Effector memory CD4-positive, alpha-beta T cell (primary cell): ENCODE data around the gene CSTB.
A peak's percentile ranks its signal among the peaks of the same experiment; 100 is the strongest.

Source experiments
- DNase-seq, 3 donors: peaks; one replicate each; pipeline ENCODE4 v3.0.0-alpha.2; 2020
- H3K27ac ChIP-seq: 2 replicates; pipeline ENCODE4 v1.7.0; 2013; ENCODE audit warnings: mild to moderate bottlenecking, low read length, moderate library complexity; ENCODE audit not compliant: insufficient read depth, poor library complexity, severe bottlenecking
- H3K27me3 ChIP-seq: replicated peaks from 2 replicates; pipeline ENCODE4 v1.7.0; 2013; ENCODE audit warnings: mild to moderate bottlenecking, low read length; ENCODE audit not compliant: insufficient read depth, control insufficient read depth, poor library complexity, severe bottlenecking
- H3K36me3 ChIP-seq: 2 replicates; pipeline ENCODE4 v1.7.0; 2013; ENCODE audit warnings: mild to moderate bottlenecking, low read length, moderate library complexity; ENCODE audit not compliant: control insufficient read depth, insufficient read depth
- H3K4me1 ChIP-seq: 2 replicates; pipeline ENCODE4 v1.7.0; 2013; ENCODE audit warnings: low read length, mild to moderate bottlenecking; ENCODE audit not compliant: control insufficient read depth, insufficient read depth, poor library complexity, severe bottlenecking
- H3K4me3 ChIP-seq: 2 replicates; pipeline ENCODE4 v1.7.0; 2013; ENCODE audit warnings: low read length, low read depth, mild to moderate bottlenecking; ENCODE audit not compliant: insufficient read depth, poor library complexity, severe bottlenecking
- H3K9me3 ChIP-seq: 2 replicates; pipeline ENCODE4 v1.7.0; 2013; ENCODE audit warnings: mild to moderate bottlenecking, low read length, moderate library complexity; ENCODE audit not compliant: control insufficient read depth

CSTB gene

DNA sequence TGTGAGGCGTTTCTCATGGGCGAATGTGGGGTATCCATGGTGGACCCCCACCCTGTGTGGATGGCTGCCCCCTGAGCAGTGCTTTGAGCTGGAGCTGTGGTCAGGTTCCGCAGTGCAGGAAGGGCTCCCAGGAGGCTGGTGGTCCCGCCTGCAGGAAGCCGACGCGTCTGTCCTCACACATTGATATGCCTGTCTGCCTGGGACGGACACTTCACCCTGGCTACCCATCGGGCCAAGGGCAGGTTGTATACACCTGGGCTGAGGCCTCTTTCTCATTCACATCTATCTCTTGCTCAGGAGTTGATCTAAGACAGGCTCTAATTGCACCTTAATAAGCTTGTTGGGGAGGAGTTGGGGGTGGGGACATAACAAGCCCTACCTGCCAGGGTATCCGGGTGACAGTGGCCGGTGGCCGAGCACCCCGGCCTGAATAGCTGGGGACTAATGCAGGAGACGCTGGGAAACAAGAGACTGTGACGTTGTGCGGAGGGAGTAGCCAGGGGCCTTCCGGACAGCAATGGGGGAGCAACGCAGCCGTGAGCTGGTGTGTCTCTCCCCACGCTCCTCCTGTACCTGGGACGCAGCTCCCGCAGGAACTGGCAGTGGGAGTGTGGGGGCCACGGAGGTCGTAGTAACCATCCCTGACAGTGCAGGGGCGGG, 35.5 kb downstream of the CSTB start:
- DNase-seq: peak in 1 of 3 donors; percentile 65
- Histone ChIP-seq H3K27me3 (no peaks in the 10 kb centered on the region), H3K4me3 (no peak overlapping the region), H3K4me1 (no peaks in the 10 kb centered on the region), H3K27ac (no peak overlapping the region), H3K9me3 (no peaks in the 10 kb centered on the region), H3K36me3 (peaks cover 15% of the 10 kb centered on the region)

DNA sequence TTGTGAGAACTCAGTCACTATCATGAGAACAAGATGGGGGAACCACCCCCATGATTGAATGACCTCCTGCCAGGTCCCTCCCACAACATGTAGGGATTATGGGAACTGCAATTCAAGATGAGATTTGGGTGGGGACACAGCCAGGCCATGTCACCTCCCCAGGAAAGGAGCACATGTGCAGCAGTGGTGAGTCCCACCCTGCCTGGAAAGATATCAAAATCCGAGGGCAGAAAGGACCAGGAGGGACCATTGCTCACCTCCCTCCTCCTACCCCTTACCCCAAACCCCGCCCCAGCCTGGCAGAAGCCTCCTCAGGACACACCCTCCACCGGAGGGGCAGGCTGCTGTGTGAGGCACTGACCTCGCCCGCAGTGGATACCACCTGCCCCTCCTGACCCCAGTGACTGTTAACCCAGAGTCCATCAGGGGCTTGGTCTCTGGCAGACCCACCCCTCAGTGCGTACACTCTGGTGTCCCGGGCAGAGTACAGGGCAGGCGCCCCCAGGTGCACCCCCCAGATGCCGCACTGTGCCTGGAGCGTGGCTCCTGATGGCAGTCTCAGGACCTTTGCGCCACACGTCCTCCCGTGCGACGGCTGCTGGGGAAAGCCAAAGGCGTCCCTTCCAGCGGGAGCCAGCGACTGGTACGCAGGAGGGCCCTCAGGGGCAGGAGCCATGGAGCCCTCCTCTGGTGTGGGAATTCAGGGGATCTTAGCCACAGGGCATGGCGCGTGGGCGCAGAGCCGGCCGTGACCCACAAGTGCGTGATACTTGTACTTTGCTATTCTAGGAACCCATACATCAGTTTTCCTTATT, 36.3 kb downstream of the CSTB start:
- Histone ChIP-seq H3K27ac (no peak overlapping the region), H3K4me1 (no peaks in the 10 kb centered on the region), H3K9me3 (no peaks in the 10 kb centered on the region), H3K4me3 (no peak overlapping the region), H3K27me3 (no peaks in the 10 kb centered on the region), H3K36me3 (peaks cover 14% of the 10 kb centered on the region)
- DNase-seq: no peak

DNA sequence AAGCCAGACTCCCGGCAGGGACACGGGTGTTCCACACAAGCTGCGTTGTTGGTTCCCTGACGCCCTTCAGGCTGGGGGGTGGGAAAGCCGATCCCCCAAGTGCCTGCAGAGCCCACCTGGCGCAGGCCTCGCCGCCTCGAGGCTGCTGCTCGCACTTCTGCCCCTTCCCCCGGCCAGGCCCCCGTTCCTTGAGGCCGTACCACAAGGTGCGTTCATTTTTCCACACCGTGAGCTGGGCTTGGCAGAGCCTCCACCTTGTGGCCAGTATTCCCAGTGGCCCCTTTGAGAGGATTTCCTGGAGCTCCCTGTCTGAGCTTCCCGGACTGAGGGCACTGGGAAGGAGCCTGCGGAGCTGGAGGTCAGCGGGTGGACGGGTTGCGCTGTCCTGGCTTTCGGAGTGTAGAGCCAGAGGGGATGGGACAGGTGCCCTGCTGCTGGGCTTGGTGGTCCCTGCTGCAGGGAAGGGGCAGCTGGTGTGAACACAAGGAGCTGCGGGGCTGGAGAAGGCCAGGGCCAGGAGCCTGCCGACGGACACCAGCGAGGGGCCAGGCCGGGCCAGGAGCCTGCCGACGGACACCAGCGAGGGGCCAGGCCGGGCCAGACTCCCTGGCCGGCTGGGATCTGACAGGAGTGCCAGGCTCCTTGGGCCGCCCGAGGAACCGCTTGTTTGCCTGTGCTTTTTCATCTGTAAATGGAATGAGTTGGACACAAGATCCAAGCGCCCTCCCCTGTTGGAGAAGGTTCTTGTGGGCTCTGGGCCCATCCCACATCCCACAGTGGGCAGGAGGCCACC, 38.8 kb downstream of the CSTB start:
- H3K27me3 ChIP-seq: no peaks in the 10 kb centered on the region
- no peak overlapping the region for H3K27ac ChIP-seq
- no peak for DNase-seq
- H3K4me1 ChIP-seq: no peaks in the 10 kb centered on the region
- peaks cover 3% of the 10 kb centered on the region for H3K36me3 ChIP-seq
- H3K4me3 ChIP-seq: no peak overlapping the region
- H3K9me3 ChIP-seq: no peaks in the 10 kb centered on the region

DNA sequence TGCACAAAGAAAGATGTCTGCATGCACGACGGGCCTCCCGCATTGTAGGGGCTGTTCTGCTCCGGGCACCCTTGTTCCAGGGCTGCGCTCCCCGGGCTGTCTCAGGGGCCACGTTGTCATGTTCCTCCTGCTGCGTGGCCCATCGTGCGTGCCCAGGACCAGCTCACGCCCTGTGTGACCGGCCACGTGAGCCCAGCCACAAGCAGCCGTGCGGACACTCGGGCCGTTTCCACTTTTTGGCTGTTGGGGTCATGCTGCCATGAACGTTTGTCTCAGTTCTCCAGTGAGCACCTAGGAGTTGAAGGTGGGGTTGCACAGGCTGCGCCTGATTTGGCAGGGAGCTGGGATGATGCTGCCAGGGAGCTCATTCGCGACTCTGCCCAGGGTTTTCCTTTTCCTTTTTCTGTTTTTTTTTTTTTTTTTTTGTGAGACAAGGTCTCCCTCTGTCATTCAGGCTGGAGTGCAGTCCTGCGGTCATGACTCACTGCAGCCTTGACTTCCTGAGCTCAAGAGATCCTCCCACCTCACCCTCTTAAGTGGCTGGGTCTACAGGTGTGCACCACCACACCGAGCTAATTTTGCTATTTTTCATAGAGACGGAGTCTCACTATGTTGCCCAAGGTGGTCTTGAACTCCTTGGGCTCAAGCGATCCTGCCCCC, 39.8 kb downstream of the CSTB start:
- H3K36me3 ChIP-seq: no peaks in the 10 kb centered on the region
- H3K4me1 ChIP-seq: no peaks in the 10 kb centered on the region
- H3K27ac ChIP-seq: no peak overlapping the region
- no peak for DNase-seq
- H3K27me3 ChIP-seq: no peaks in the 10 kb centered on the region
- no peaks in the 10 kb centered on the region for H3K9me3 ChIP-seq
- H3K4me3 ChIP-seq: no peak overlapping the region

DNA sequence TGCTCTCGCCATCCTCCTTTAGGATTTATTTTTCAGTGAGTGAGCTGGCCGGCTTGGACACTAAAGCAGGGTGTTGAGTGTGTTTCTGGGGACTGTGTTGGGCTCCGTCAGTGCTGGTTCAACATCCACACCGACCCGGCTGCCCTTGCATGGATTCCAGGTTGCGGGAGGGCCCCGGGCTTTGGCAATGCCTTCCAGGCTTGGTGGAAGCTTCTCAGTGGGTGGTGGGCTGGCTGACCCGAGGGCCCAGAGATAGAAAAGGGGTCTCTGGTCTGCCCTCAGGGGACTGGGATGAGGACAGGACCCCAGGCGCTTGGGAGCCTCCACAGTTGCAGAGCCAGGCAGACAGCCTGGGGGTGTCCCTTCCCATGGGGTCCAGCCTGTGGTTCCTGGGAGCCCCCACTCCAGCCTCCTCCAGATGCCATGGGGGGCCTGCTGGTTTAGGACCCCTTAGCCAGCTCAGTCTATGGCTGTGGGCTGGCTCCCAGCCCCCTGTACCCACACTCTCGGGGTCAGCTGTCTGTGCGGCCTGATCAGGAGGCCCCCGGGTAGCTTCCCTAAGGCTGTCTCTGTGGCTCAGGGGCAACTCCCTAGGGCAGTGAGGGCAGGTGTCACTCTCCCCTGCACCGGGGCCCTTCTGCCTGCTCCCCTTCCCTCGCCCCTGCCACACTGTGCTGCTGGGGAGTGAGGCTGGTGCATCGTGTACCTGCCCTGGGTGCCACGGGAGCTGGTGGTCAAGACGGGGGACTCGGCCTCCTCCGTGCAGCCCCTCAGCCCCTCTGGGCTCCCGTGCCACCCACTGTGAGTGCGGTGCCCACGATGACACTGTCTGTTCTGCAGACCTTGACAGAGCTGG, 40.6 kb downstream of the CSTB start:
- no peak for DNase-seq
- Histone ChIP-seq H3K4me3 (no peak overlapping the region), H3K27me3 (no peaks in the 10 kb centered on the region), H3K36me3 (no peaks in the 10 kb centered on the region), H3K27ac (no peak overlapping the region), H3K4me1 (no peaks in the 10 kb centered on the region), H3K9me3 (no peaks in the 10 kb centered on the region)

DNA sequence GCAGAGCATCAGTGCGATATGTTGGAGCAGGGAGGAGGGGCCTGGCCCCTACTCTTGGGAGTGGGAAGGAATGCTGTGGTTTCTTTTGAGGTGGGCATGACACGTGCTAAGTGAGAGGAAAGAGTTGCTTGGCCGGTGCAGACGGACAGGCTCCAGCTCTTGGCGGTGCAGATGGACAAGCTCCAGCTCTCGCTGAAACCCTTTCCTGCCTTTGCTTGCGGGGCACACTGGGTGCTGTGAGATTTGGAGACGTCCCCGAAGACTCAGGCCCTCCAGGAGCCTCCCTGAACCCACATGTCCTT, 41.2 kb downstream of the CSTB start:
- DNase-seq: no peak
- H3K4me3 ChIP-seq: no peak overlapping the region
- H3K9me3 ChIP-seq: no peaks in the 10 kb centered on the region
- no peaks in the 10 kb centered on the region for H3K27me3 ChIP-seq
- no peaks in the 10 kb centered on the region for H3K4me1 ChIP-seq
- H3K27ac ChIP-seq: no peak overlapping the region
- no peaks in the 10 kb centered on the region for H3K36me3 ChIP-seq

DNA sequence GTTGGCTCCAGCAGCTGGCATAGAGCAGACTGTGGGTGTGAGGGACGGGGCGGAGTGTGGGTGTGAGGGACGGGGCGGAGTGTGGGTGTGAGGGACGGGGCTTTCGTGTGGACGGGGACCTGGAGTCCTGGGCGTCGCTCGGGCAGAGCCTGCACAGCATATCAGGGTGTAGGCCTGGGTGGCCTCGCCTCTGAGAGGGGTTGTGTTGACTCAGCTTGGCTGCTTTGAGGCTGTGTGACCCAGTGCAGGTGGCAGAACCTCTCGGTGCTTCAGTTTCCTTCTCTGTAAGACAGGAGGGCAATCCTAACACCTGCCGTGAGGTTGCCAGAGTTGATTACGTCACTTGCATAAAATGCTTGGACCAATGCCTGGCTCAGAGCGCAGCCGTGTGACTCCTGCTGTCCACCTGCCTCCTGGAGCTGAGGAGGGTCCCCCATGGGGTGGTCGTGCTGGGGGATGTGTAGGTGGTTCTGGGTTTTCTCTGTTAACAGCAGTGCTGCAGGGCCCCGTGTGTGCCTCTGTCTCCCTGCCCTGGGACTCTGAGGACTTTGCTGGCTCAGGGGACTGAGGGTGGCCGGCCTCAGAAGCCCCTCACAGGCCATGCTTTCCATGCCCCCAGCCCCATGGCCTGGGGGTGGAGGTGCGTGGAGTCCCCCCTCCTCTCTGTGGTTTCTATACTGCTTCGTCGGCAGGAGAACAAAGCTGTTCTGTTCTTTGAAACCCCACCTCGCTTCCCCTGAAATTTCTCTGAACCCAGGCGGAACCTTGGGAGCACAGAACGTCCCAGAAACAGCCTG, 41.8 kb downstream of the CSTB start:
- no peaks in the 10 kb centered on the region for H3K36me3 ChIP-seq
- no peaks in the 10 kb centered on the region for H3K9me3 ChIP-seq
- H3K27ac ChIP-seq: no peak overlapping the region
- no peak overlapping the region for H3K4me3 ChIP-seq
- peak in 1 of 3 donors; percentile 8 for DNase-seq
- H3K4me1 ChIP-seq: no peaks in the 10 kb centered on the region
- no peaks in the 10 kb centered on the region for H3K27me3 ChIP-seq

DNA sequence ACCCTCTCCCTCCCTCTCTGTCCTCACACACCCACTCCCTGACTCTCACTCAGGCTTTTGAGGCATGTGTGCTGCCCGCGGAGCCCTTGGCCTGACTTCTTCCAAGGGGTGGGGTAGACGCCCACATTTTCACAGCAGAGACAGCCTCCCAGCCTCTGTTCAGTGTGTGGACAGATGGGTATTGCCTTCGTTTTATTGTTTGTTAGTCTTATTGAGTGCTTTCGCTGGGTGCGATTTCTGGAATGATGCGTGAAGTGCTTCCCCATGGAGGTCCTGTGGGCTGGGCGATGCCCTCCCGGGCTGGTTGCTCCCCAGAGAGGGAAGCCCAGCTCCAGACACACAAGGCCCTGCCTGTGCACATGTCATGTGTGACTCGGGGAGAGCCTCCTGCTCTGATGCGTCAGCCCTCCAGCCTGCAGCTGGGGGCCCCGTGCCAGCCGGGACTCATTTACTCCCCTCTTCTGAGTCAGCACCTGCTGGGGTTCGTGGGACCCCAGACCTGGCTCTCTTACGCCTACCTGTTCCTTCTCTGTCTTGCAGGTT, 42.5 kb downstream of the CSTB start:
- no peaks in the 10 kb centered on the region for H3K27me3 ChIP-seq
- no peak overlapping the region for H3K27ac ChIP-seq
- H3K36me3 ChIP-seq: no peaks in the 10 kb centered on the region
- peak in 1 of 3 donors; percentile 41 for DNase-seq
- no peaks in the 10 kb centered on the region for H3K9me3 ChIP-seq
- H3K4me3 ChIP-seq: no peak overlapping the region
- H3K4me1 ChIP-seq: peaks cover 2% of the 10 kb centered on the region
